ENCODE results near the gene KIF3A.

DNA sequence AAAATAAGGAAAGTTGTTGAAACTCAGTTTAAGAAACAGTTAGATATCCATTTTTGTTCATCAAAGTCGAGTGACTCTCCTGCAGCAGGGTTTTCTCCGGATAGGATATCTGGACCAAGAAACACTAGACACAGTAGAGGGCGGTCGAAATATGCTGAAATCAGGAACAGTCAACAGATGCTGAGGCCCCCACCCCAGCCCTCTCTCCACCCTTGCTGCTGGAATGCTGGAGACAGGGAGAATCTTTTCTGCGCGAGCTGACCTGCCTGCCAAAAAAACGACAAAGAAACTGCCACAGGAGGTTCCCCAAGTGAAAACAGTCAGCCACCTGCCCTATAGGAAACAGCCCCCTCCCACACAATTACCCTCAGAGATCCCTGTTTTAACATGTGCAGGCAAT, 83.6 kb downstream of the KIF3A start:
- TF ChIP-seq, protein P1, sequence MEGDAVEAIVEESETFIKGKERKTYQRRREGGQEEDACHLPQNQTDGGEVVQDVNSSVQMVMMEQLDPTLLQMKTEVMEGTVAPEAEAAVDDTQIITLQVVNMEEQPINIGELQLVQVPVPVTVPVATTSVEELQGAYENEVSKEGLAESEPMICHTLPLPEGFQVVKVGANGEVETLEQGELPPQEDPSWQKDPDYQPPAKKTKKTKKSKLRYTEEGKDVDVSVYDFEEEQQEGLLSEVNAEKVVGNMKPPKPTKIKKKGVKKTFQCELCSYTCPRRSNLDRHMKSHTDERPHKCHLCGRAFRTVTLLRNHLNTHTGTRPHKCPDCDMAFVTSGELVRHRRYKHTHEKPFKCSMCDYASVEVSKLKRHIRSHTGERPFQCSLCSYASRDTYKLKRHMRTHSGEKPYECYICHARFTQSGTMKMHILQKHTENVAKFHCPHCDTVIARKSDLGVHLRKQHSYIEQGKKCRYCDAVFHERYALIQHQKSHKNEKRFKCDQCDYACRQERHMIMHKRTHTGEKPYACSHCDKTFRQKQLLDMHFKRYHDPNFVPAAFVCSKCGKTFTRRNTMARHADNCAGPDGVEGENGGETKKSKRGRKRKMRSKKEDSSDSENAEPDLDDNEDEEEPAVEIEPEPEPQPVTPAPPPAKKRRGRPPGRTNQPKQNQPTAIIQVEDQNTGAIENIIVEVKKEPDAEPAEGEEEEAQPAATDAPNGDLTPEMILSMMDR (IDR thresholded peaks at IDR 0.05; ENCODE audit: low read length), result no peak
- TF ChIP-seq EZH2 (optimal IDR thresholded peaks at IDR 0.05; ENCODE audit: low read depth, low read length), result no peak

All from MM.1S (cell line).